Karpas-422 (cell line): ENCODE measurements around the gene NUDT8. TPM values are rescaled to one million over a fixed set of nuclear protein-coding genes. Genes with fewer than 3 reads are reported as not detected.
A peak's percentile ranks its signal among the peaks of the same experiment; 100 is the strongest.
"Not testable (repeated sequence)": the region's sequence is repeated elsewhere in the genome, so short reads cannot be mapped to it uniquely, and the experiment has no call there.

Source experiments
- DNase-seq: peaks from one replicate; pipeline ENCODE4 v3.0.0-alpha.2; 2015
- H2AFZ ChIP-seq: fragments of 200-600 bp; sonication (generic); 2 replicates; pipeline ENCODE4 v1.6.1; 2014; ENCODE audit warnings: antibody characterized with exemption, low read length, mixed read lengths
- H3K27ac ChIP-seq: fragments of 200-600 bp; sonication (generic); 2 replicates; pipeline ENCODE4 v1.5.1; 2014; ENCODE audit warnings: mild to moderate bottlenecking, low read length, moderate library complexity
- H3K27me3 ChIP-seq: fragments of 200-600 bp; sonication (generic); 2 replicates; pipeline ENCODE4 v1.6.1; 2014; ENCODE audit warnings: low read length, mixed read lengths
- H3K36me3 ChIP-seq: fragments of 200-600 bp; sonication (generic); 2 replicates; pipeline ENCODE4 v1.6.1; 2014; ENCODE audit warnings: low read length, mixed read lengths; ENCODE audit not compliant: insufficient read depth
- H3K4me1 ChIP-seq: fragments of 200-600 bp; sonication (generic); 2 replicates; pipeline ENCODE4 v1.6.1; 2014; ENCODE audit warnings: mild to moderate bottlenecking, low read length, mixed read lengths
- H3K4me2 ChIP-seq: fragments of 200-600 bp; sonication (generic); 2 replicates; pipeline ENCODE4 v1.6.1; 2014; ENCODE audit warnings: low read length, low read depth, mild to moderate bottlenecking; ENCODE audit not compliant: poor library complexity, severe bottlenecking
- H3K4me3 ChIP-seq: fragments of 200-600 bp; sonication (generic); 2 replicates; pipeline ENCODE4 v1.5.1; 2014; ENCODE audit warnings: mild to moderate bottlenecking, antibody characterized with exemption, low read length, mixed read lengths
- H3K79me2 ChIP-seq: fragments of 200-600 bp; sonication (generic); 2 replicates; pipeline ENCODE4 v1.6.1; 2014; ENCODE audit warnings: mild to moderate bottlenecking, low read length, mixed read lengths
- H3K9ac ChIP-seq: fragments of 200-600 bp; sonication (generic); 2 replicates; pipeline ENCODE4 v1.6.0; 2014; ENCODE audit warnings: low read length
- H3K9me2 ChIP-seq: fragments of 200-600 bp; sonication (generic), shearing (Covaris generic); replicated peaks from 2 replicates; pipeline ENCODE4 v1.6.0; 2014; ENCODE audit warnings: mild to moderate bottlenecking, low read length, moderate library complexity; ENCODE audit not compliant: insufficient read depth
- H3K9me3 ChIP-seq: fragments of 300-700, 200-600 bp; sonication (generic); 2 replicates; pipeline ENCODE4 v1.6.1; 2014; ENCODE audit warnings: low read length, mixed read lengths
- H4K20me1 ChIP-seq: fragments of 200-600 bp; sonication (generic); 2 replicates; pipeline ENCODE4 v1.6.1; 2014; ENCODE audit warnings: mild to moderate bottlenecking, antibody characterized with exemption, low read length, low read depth; ENCODE audit not compliant: insufficient read depth
- total RNA-seq: library from RNA; depleted of rRNA; stranded (reverse); fragments of >200 nt; shearing (Covaris generic); gene quantifications from 2 replicates; pipeline ENCODE4 v1.2.3, GENCODE V29; 2014; ENCODE audit warnings: low replicate concordance

The NUDT8 gene
- total RNA-seq, 1 experiment from 2014 or later, result 10.4 TPM

DNA sequence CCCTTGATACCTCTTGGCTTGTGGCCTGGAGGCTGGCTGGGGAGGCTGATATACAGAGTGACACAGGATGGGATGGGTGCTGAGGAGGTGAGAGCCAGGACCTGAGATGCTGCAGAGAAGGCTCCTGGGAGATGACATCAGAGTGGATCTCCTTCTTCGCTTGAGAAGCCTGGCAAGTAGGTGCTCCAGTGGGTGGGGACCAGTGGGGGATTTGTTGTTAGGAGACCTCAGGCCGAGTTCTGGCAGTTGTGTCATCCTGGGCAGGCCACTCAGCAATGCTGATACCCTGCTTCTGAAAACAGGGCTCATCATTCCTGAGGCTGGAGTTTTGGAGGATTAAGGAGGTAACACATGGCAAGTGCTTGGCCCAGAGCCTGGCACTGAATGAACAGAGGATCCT lies 24.9 kb downstream of the NUDT8 start:
- Histone ChIP-seq H3K9ac (no peak overlapping the region), H3K9me2 (no peaks in the 10 kb centered on the region), H3K79me2 (peaks cover 18% of the 10 kb centered on the region), H3K27ac (no peak overlapping the region), H3K27me3 (no peaks in the 10 kb centered on the region), H3K4me2 (no peak overlapping the region), H3K4me1 (peaks cover 46% of the 10 kb centered on the region), H4K20me1 (peaks cover 3% of the 10 kb centered on the region; the same call in 1 of the 2 replicates), H3K9me3 (no peaks in the 10 kb centered on the region), H3K4me3 (no peak overlapping the region), H2AFZ (no peak overlapping the region), H3K36me3 (no peaks in the 10 kb centered on the region; the same call in 1 of the 2 replicates)
- no peak for DNase-seq

DNA sequence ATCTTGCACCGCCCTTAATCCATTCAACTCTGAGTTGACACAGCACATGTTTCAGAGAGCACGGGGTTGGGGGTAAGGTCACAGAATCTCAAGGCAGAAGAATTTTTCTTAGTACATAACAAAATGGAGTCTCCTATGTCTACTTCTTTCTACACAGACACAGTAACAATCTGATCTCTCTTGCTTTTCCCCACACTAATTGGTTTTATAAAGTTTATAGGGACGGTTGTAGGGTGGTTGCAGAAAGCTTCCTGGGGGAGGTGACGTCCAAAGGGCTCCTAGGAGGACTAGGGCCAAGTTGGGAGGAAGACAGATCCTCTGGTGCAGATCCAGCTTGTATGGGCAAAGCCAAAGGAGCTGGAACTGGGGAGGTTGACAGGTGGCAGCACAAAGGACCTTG lies 25.6 kb downstream of the NUDT8 start:
- not testable (repeated sequence) for H3K9ac ChIP-seq, DNase-seq, H3K27me3 ChIP-seq, H3K4me2 ChIP-seq, H3K27ac ChIP-seq, H3K9me3 ChIP-seq, H3K36me3 ChIP-seq, H2AFZ ChIP-seq, H3K9me2 ChIP-seq, H4K20me1 ChIP-seq, H3K4me3 ChIP-seq
- peaks cover 18% of the 10 kb centered on the region for H3K79me2 ChIP-seq
- peaks cover 48% of the 10 kb centered on the region for H3K4me1 ChIP-seq

DNA sequence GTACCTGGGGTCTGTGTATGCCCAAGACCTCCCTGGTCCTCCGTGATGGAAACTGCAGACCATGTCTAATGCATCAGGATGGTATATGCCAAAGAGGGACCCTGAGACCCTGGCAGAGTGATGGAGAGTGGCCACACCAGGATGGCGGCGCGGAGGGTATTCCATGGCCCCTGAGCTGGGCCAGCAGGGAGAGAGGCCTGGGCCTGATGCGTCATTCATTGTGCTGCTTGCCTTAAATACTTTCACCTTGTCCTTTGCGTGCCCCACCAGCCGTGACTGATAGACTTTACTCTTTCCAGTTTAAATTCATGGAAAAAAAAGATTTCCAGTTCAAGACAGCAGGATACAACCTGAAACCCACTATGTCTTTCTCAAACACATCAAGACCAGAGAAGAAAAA lies 28.6 kb downstream of the NUDT8 start:
- peak overlapping the region; percentile 59 for H3K4me3 ChIP-seq
- peak overlapping the region; percentile 59 for H3K9ac ChIP-seq
- H2AFZ ChIP-seq, result peak overlapping the region; percentile 66; the same call in 1 of the 2 replicates
- no peaks in the 10 kb centered on the region for H3K9me3 ChIP-seq
- H4K20me1 ChIP-seq, result no peaks in the 10 kb centered on the region
- H3K27ac ChIP-seq, result peak overlapping the region; percentile 87
- DNase-seq, result no peak
- H3K27me3 ChIP-seq, result no peaks in the 10 kb centered on the region
- H3K79me2 ChIP-seq, result no peaks in the 10 kb centered on the region
- peaks cover 32% of the 10 kb centered on the region for H3K4me1 ChIP-seq
- no peaks in the 10 kb centered on the region for H3K36me3 ChIP-seq
- peak overlapping the region; percentile 86 for H3K4me2 ChIP-seq
- no peaks in the 10 kb centered on the region for H3K9me2 ChIP-seq

DNA sequence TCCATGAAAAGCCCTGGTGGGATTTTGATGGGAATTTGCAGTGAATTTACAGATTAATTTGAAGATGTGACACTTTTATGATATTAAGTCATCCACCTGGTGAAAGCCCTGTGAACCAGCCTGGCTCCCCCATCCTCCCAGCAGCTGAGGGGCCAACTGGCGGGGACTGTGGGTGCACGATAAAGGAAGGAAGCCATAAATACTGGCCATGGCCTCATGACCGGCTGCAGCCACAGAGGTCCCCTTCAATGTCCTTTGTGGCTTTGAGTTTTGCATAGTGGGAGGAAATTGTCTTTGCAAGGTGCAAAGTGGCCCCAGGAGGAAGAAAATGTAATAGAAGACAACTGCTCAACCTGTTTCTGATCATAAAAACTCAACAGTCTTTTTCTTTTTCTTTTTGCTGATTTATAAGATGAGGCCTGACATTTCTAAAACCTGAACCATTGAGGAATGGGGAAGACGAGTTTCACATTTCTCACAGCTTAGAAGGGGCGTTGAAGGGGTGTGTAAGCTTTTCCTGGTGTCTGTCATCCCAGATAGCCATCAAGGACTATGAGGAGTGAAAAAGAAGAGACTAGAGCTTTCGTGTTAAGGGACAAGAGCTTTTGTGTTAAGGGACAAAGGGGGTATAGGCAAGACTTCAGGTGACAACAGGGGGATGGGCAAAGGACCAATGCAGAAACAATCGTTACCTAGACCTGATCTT lies 29.3 kb downstream of the NUDT8 start:
- Histone ChIP-seq H4K20me1 (no peaks in the 10 kb centered on the region), H3K9me2 (no peaks in the 10 kb centered on the region), H3K9ac (peak overlapping the region; percentile 59), H3K27me3 (no peaks in the 10 kb centered on the region), H3K4me3 (peak overlapping the region; percentile 59), H2AFZ (peak overlapping the region; percentile 66; the same call in 1 of the 2 replicates), H3K4me2 (peak overlapping the region; percentile 86), H3K27ac (peak overlapping the region; percentile 87), H3K79me2 (no peaks in the 10 kb centered on the region), H3K4me1 (peaks cover 28% of the 10 kb centered on the region), H3K9me3 (no peaks in the 10 kb centered on the region), H3K36me3 (no peaks in the 10 kb centered on the region)
- DNase-seq, result peak; percentile 80

DNA sequence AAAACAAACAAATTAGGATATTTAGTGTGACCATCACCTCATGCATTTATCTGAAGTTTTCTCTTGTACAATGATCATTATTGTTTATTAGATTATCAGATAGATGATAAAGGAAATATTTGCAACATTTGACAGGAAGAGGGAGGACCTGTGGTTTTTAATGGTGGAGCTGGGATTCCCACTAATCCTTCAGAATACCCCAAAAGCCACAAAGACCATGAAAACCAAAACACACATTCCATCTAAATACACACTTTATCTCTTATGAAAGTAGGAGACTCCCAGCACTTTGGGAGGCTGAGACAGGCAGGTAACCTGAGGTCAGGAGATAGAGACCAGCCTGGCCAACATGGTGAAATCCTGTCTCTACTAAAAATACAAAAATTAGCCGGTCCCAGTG lies 30.6 kb downstream of the NUDT8 start:
- no peak overlapping the region for H2AFZ ChIP-seq
- no peaks in the 10 kb centered on the region for H3K27me3 ChIP-seq
- no peak overlapping the region for H3K4me3 ChIP-seq
- no peak overlapping the region for H3K27ac ChIP-seq
- no peak overlapping the region for H3K9ac ChIP-seq
- peaks cover 32% of the 10 kb centered on the region for H3K4me1 ChIP-seq
- no peaks in the 10 kb centered on the region for H3K9me3 ChIP-seq
- no peaks in the 10 kb centered on the region for H3K9me2 ChIP-seq
- H3K4me2 ChIP-seq, result no peak overlapping the region
- DNase-seq, result no peak
- no peaks in the 10 kb centered on the region for H3K79me2 ChIP-seq
- H4K20me1 ChIP-seq, result no peaks in the 10 kb centered on the region
- H3K36me3 ChIP-seq, result no peaks in the 10 kb centered on the region

DNA sequence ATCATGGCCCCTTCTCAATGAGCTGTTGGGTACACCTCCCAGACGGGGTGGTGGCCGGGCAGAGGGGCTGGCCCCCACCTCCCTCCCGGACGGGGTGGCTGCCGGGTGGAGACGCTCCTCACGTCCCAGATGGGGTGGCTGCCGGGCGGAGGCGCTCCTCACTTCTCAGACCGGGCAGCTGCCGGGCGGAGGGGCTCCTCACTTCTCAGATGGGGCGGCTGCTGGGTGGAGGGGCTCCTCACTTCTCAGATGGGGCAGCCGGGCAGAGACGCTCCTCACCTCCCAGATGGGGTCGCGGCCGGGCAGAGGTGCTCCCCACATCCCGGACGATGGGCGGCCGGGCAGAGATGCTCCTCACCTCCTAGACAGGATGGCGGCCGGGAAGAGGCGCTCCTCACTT lies 31.8 kb downstream of the NUDT8 start:
- not testable (repeated sequence) for H3K27me3 ChIP-seq, H3K9me2 ChIP-seq, H3K36me3 ChIP-seq, H3K9ac ChIP-seq, H3K27ac ChIP-seq, H2AFZ ChIP-seq, H3K9me3 ChIP-seq, H3K4me2 ChIP-seq, H4K20me1 ChIP-seq, DNase-seq, H3K4me3 ChIP-seq, H3K79me2 ChIP-seq
- peaks cover 35% of the 10 kb centered on the region for H3K4me1 ChIP-seq

DNA sequence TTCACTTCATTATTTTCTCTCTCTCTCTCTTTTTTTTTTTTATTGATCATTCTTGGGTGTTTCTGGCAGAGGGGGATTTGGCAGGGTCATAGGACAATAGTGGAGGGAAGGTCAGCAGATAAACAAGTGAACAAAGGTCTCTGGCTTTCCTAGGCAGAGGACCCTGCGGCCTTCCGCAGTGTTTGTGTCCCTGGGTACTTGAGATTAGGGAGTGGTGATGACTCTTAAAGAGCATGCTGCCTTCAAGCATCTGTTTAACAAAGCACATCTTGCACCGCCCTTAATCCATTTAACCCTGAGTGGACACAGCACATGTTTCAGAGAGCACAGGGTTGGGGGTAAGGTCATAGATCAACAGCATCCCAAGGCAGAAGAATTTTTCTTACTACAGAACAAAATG lies 32.3 kb downstream of the NUDT8 start:
- H3K4me1 ChIP-seq, result peaks cover 35% of the 10 kb centered on the region
- H3K27me3 ChIP-seq, H3K27ac ChIP-seq, H3K9ac ChIP-seq, H4K20me1 ChIP-seq, H3K4me3 ChIP-seq, H3K79me2 ChIP-seq, H3K9me3 ChIP-seq, H3K4me2 ChIP-seq, H3K36me3 ChIP-seq, H2AFZ ChIP-seq, H3K9me2 ChIP-seq, DNase-seq: not testable (repeated sequence)

DNA sequence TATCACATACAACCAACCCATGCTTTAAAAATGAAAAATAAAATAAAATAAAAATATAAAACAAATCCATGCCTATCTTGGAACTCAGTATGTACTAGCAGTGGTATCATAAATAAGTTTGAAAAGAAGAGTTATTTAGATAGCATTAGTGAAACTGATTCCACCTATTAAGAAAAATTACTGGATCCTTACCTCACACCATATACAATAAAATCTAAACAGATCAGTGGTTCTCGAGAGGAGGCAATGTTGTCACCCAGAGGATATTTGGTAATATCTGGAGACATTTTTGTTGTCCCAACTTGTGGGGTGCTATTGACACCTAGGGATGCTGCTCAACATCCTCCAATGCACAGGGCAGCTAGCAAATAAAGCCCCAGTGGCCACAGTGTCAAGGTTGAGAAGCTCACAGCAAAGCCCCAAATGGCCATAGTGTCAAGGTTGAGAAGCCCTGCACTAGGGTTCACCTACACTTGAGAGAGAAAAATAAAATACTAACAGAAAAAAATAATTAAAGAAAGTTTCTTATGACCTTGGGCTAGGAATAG lies 32.9 kb downstream of the NUDT8 start:
- H3K79me2 ChIP-seq, result no peaks in the 10 kb centered on the region

More for the DNA sequence above, 32.9 kb downstream of the NUDT8 start:
- no peak for DNase-seq
- no peak overlapping the region for H3K27ac ChIP-seq
- H3K36me3 ChIP-seq, result no peaks in the 10 kb centered on the region
- no peaks in the 10 kb centered on the region for H3K9me3 ChIP-seq
- no peaks in the 10 kb centered on the region for H3K27me3 ChIP-seq
- no peaks in the 10 kb centered on the region for H4K20me1 ChIP-seq
- no peak overlapping the region for H3K4me2 ChIP-seq
- no peaks in the 10 kb centered on the region for H3K9me2 ChIP-seq
- H3K9ac ChIP-seq, result no peak overlapping the region
- peaks cover 34% of the 10 kb centered on the region for H3K4me1 ChIP-seq
- no peak overlapping the region for H2AFZ ChIP-seq
- no peak overlapping the region for H3K4me3 ChIP-seq
